Neural crest cell (in vitro differentiated cells): ENCODE measurements around the gene CASP7. TPM values are rescaled to one million over a fixed set of nuclear protein-coding genes. Genes with fewer than 3 reads are reported as not detected.

Experiments
- DNase-seq: peaks from one replicate; pipeline ENCODE4 v3.0.0; 2021; ENCODE audit warnings: low read depth, mixed read lengths, low spot score
- H3K27ac Mint-ChIP-seq: one replicate; pipeline ENCODE4 v1.8.0; 2021; ENCODE audit warnings: mild to moderate bottlenecking, mixed read lengths; ENCODE audit not compliant: unreplicated experiment
- H3K27me3 Mint-ChIP-seq: 2 replicates; pipeline ENCODE4 v1.8.0; 2021; ENCODE audit warnings: low read depth, mild to moderate bottlenecking, mixed read lengths
- H3K36me3 Mint-ChIP-seq: 2 replicates; pipeline ENCODE4 v1.8.0; 2021; ENCODE audit warnings: low read depth, mild to moderate bottlenecking, mixed read lengths
- H3K4me1 Mint-ChIP-seq: 2 replicates; pipeline ENCODE4 v1.8.0; 2021; ENCODE audit warnings: mixed read lengths
- H3K4me3 Mint-ChIP-seq: one replicate; pipeline ENCODE4 v1.8.0; 2021; ENCODE audit warnings: mild to moderate bottlenecking, mixed read lengths
- H3K9me3 Mint-ChIP-seq: 2 replicates; pipeline ENCODE4 v1.8.0; 2021; ENCODE audit warnings: mixed read lengths
- CTCF ChIP-seq: fragments of 200-600 bp; sonication (generic); conservative IDR thresholded peaks from 2 replicates; pipeline ENCODE4 v1.5.0; 2021; ENCODE audit warnings: antibody characterized with exemption, mild to moderate bottlenecking
- total RNA-seq: library from RNA; stranded (reverse); gene quantifications from 2 replicates; pipeline ENCODE4 v1.2.1, GENCODE V29; 2021

The CASP7 gene
- total RNA-seq, 1 donor from 2014 or later = 16.6 TPM

- no peak for DNase-seq
- Mint-ChIP-seq H3K36me3 (no peaks in the 10 kb centered on the region), H3K4me3 (no peak overlapping the region), H3K9me3 (no peaks in the 10 kb centered on the region), H3K27ac (no peak overlapping the region), H3K27me3 (no peaks in the 10 kb centered on the region), H3K4me1 (peaks cover 33% of the 10 kb centered on the region)
- no peak for TF ChIP-seq CTCF
Measured at GRCh38 chr10:113706623-113707022, 26.9 kb downstream of the CASP7 start.

GRCh38 chr10:113708640-113709039 lies 28.9 kb downstream of the CASP7 start:
- TF ChIP-seq CTCF = no peak
- no peak overlapping the region for H3K4me3 Mint-ChIP-seq
- H3K27ac Mint-ChIP-seq = peak overlapping the region; percentile 63
- no peaks in the 10 kb centered on the region for H3K27me3 Mint-ChIP-seq
- no peaks in the 10 kb centered on the region for H3K9me3 Mint-ChIP-seq
- peaks cover 41% of the 10 kb centered on the region for H3K4me1 Mint-ChIP-seq
- DNase-seq = no peak
- H3K36me3 Mint-ChIP-seq = no peaks in the 10 kb centered on the region

- Mint-ChIP-seq H3K36me3 (no peaks in the 10 kb centered on the region), H3K4me3 (no peak overlapping the region), H3K9me3 (no peaks in the 10 kb centered on the region), H3K4me1 (peaks cover 41% of the 10 kb centered on the region), H3K27me3 (no peaks in the 10 kb centered on the region), H3K27ac (no peak overlapping the region)
- TF ChIP-seq CTCF = no peak
- no peak for DNase-seq
Measured at GRCh38 chr10:113709221-113709838, 29.6 kb downstream of the CASP7 start.

- DNase-seq = no peak
- Mint-ChIP-seq H3K27ac (peak overlapping the region; percentile 81), H3K9me3 (peaks cover 2% of the 10 kb centered on the region), H3K36me3 (peaks cover 3% of the 10 kb centered on the region), H3K27me3 (no peaks in the 10 kb centered on the region), H3K4me3 (no peak overlapping the region), H3K4me1 (peaks cover 41% of the 10 kb centered on the region)
- TF ChIP-seq CTCF = no peak
Measured at GRCh38 chr10:113711142-113711541, 31.4 kb downstream of the CASP7 start.

- Mint-ChIP-seq H3K36me3 (peaks cover 6% of the 10 kb centered on the region), H3K27me3 (no peaks in the 10 kb centered on the region), H3K27ac (no peak overlapping the region), H3K9me3 (peaks cover 2% of the 10 kb centered on the region), H3K4me3 (no peak overlapping the region), H3K4me1 (peaks cover 41% of the 10 kb centered on the region)
- no peak for TF ChIP-seq CTCF
- DNase-seq = no peak
Measured at GRCh38 chr10:113712024-113712423, 32.3 kb downstream of the CASP7 start.
